Stimulated activated CD8-positive, alpha-beta memory T cell treated with anti-CD3 and anti-CD28 coated beads, Interleukin-2, amount 100 ng/mL, for 48 hours (primary cell): ENCODE results near the gene SCD5.

Source experiments
- DNase-seq, 2 donors: peaks; one replicate each; pipeline ENCODE4 v3.0.0-alpha.2; 2020; ENCODE audit warnings: low read depth in 2 of 2

The SCD5 gene

DNA sequence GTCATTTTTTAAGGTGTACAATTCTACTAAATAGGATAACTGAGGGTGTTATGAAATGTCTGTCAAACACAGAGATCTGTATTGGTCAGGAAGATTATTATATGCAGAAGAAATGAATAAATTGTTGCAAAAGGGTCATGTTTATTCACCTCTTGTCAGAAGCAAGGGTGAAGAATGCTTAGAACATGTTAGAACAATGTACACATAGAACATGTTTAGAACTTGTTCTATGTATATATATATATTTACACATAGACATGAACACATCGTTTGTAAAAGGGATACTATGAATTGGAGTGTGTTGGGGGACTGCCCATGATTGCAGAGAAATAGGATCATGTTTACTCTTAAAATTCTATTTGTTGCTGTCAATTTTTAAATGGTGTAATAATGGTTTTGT is 208.8 kb downstream of the SCD5 start:
- no peak for DNase-seq

DNA sequence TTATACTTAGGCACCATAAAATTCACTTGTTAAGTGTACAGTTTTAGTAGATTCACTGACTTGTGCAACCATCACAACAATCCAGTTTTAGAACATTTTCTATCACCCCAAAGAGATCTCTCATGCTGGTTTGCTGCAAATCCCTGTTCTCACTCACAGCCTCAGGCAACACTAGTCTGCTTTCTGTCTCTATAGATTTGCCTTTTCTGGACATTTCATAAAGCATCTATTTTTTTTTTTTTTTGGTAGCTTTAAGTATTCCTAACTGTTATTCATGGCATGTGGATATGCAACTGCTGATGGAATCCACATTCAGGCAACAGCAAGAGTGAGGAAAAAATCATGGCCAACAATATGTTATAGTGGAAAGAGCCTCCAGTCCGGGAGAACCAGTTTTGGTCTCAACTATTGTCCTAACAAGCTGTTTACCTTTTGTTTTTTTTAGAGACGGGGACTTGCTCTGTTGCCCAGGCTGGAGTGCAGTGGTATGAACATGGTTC is 209.8 kb downstream of the SCD5 start:
- no peak for DNase-seq

DNA sequence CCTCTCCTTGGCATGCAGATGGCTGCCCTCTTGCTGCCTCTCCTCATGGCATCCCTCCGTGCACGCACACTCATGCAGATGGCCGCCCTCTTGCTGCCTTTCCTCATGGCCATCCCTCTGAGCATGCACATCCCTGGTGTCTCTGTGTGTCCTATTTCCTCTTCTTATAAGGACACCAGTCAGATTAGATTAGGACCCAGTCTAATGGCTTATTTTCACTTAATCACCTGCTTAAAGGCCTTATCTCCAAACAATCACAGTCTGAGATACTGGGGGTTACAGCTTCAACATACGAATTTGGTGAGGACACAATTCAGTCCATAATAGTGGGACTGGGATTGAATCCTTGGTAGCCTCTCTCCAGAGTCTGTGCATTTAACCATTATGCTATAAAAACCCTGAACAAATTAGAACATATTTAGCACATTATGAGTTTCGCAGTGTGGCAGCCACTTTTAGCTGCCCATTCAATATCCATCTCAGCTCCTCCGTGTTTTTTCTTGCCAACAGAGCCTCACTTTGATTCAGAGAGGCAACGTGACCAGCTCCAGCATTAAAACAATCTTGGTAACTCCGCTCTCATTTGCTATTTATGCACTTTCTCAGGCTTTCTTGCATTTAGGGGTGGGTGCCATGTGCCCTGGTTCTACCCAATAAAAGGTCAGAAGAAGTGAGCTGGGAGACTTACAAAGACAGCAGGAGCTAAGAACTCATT is 210.6 kb downstream of the SCD5 start:
- DNase-seq: no peak

DNA sequence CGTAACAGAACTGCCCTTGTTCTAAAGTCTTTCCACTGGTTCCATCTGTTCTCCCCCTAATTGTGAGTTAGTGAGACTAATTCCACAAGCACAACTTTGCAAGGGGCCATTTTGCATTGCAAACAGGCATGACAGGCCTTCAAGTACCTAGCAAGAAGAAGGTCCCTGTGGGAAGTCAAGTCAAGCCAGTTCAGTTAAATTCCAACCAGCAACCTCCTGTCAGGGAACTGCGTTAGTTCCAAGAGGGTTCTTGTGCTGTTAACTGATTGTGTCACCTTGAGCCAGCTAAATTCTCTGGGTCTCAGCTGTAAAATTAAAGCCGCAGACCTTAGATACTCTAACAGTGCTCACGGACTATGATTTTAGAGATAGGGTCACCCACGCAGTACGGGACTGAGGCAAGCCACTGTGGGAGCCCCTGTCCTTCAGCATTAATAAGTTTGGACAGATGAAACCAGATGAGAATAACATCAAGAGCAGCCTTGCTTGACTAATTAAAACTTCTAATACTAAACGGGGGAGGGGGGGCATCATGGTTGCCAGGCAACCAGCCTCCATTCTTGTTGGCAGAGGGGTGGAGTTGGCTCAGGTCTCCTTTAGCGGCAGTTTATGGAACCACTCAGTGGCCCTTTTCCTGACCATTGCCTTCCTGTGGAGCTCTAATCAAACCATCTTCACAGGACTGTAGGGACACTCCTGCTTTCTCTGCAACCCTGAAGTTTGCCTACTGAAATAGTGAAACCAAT is 212.7 kb downstream of the SCD5 start:
- DNase-seq: no peak

DNA sequence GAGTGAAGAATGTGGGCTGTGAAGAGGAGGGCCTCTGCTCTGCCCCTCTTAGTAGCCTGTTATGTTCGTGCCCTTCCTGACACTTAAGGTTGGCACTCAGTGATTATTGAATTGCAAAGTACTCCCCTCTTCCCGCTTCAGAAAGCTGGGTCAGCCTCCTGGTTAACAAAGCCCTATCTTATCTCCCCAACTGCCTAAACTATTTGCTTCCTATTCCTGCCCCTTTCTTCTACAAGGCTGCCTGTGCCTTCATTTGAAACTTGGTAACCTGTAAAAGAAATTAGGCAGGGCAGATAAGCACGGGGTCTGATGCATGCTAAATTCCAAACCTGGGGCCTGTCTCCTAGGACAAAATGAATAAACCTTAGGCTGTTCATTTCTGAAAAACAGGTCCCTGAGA is 213.7 kb downstream of the SCD5 start:
- no peak for DNase-seq

DNA sequence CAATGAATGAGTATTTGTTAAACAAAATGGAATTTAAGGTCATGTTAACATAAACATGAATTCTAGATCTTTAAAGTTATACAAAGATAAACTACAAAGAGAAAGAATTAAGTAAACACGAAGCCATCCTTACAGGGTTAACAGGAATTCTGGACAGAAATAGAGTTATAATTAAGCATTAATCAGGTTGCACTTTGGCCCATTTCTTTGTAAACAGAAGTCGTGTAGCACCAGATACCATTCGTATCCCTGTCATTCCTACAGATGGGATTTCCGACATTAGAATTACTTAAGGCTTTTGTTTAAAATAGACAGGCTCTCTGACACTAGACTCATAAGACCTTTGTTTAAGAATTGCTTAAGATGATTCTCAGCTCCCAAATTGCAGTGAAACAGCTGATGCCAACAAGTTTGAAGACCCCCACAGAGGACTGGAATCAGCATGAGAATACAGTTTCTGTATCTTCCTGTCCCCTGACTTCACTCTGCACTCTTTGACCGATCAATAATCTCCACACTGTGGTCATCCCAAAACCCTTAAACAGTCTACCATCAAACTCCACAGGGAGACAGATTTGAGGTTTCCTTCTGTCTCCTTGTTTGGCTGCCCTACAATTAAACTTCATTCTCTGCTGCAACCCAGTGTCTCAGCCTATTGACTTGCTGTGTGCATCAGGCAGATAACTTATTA is 214.6 kb downstream of the SCD5 start:
- DNase-seq: no peak

DNA sequence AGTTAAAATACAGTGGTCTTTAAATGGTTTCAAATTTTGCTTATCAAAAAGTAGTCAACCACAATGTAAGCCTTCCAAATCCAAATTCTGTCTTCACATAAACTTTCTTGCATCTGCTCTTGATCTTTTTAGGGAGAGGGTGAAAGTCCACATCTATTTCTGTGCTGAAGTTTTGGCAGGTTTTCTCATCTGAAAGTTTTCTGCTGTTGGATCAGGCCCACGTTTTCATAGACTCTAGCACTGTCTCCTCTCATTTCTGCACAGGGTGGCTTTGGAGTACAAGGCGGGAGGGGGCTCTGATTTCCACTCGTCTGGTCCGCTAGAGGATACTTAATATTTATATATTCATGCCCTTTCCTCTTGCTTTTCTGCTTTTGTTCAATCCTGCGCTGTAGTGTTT is 218.7 kb downstream of the SCD5 start:
- no peak for DNase-seq
